PFSK-1 (cell line): ENCODE data around the gene ZPBP2.

Experiments used
- FOXP2 ChIP-seq: optimal IDR thresholded peaks from 2 replicates; pipeline ENCODE3; 2011; ENCODE audit warnings: borderline replicate concordance, control low read depth, inconsistent platforms; ENCODE audit not compliant: insufficient read depth; ENCODE audit errors: extremely low read length, extremely low read depth
- POLR2AphosphoS5 ChIP-seq: IDR thresholded peaks from 2 replicates; pipeline ENCODE4 v1.6.1; 2012; ENCODE audit warnings: low read depth, mild to moderate bottlenecking, control low read depth, low read length, moderate library complexity
- SIN3A ChIP-seq: IDR thresholded peaks from 2 replicates; pipeline ENCODE4 v1.6.1; 2012; ENCODE audit warnings: mild to moderate bottlenecking, low read length, moderate library complexity, borderline replicate concordance; ENCODE audit not compliant: insufficient read depth
- TAF1 ChIP-seq: IDR thresholded peaks from 2 replicates; pipeline ENCODE4 v1.6.1; 2012; ENCODE audit warnings: low read length, control low read depth, borderline replicate concordance; ENCODE audit not compliant: insufficient read depth
- TF ChIP-seq, protein P1 (sequence below), 2 experiments: IDR thresholded peaks; 2 replicates each; pipeline versions ENCODE4 v1.6.1 to v1.8.0; 2011 to 2012; ENCODE audit warnings: low read depth in 2 of 2, low read length in 2 of 2, control low read depth in 1 of 2, inconsistent platforms in 1 of 2, mild to moderate bottlenecking in 1 of 2, moderate library complexity in 1 of 2; ENCODE audit not compliant: insufficient read depth in 1 of 2

ZPBP2 gene

GRCh38 chr17:39852239-39852638 is 15.8 kb upstream of the ZPBP2 start:
- TF ChIP-seq POLR2AphosphoS5 (no peak), TAF1 (no peak), FOXP2 (no peak), SIN3A (no peak)
- TF ChIP-seq, protein P1, sequence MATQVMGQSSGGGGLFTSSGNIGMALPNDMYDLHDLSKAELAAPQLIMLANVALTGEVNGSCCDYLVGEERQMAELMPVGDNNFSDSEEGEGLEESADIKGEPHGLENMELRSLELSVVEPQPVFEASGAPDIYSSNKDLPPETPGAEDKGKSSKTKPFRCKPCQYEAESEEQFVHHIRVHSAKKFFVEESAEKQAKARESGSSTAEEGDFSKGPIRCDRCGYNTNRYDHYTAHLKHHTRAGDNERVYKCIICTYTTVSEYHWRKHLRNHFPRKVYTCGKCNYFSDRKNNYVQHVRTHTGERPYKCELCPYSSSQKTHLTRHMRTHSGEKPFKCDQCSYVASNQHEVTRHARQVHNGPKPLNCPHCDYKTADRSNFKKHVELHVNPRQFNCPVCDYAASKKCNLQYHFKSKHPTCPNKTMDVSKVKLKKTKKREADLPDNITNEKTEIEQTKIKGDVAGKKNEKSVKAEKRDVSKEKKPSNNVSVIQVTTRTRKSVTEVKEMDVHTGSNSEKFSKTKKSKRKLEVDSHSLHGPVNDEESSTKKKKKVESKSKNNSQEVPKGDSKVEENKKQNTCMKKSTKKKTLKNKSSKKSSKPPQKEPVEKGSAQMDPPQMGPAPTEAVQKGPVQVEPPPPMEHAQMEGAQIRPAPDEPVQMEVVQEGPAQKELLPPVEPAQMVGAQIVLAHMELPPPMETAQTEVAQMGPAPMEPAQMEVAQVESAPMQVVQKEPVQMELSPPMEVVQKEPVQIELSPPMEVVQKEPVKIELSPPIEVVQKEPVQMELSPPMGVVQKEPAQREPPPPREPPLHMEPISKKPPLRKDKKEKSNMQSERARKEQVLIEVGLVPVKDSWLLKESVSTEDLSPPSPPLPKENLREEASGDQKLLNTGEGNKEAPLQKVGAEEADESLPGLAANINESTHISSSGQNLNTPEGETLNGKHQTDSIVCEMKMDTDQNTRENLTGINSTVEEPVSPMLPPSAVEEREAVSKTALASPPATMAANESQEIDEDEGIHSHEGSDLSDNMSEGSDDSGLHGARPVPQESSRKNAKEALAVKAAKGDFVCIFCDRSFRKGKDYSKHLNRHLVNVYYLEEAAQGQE (IDR thresholded peaks at IDR 0.05; ENCODE audit: insufficient read depth in 1 of 2, low read depth in 2 of 2, low read length in 2 of 2) = no peak

DNA sequence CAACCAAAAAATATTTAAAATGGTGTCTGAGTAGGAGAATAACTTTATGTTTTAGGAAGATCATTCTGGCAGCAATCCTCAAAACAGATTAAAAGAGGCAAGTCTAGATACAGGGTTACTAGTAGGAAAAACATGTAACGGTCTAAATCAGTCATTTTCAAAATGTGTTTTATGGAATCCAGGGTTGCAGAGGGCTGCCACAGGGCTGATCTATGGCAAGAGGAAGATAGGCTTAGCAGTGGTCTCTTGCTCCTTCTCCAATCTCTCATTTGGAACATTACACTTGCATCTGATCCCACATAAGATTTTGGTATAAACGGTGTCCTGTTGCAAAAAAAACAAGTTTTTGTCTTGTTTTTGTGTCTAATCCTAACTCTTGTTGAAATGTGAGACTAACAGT is 13.1 kb upstream of the ZPBP2 start:
- TF ChIP-seq POLR2AphosphoS5 = no peak
- no peak for TF ChIP-seq FOXP2
- TF ChIP-seq SIN3A = no peak
- no peak for TF ChIP-seq TAF1
- TF ChIP-seq, protein P1 (IDR thresholded peaks at IDR 0.05; ENCODE audit: insufficient read depth in 1 of 2, low read depth in 2 of 2, low read length in 2 of 2) = no peak

DNA sequence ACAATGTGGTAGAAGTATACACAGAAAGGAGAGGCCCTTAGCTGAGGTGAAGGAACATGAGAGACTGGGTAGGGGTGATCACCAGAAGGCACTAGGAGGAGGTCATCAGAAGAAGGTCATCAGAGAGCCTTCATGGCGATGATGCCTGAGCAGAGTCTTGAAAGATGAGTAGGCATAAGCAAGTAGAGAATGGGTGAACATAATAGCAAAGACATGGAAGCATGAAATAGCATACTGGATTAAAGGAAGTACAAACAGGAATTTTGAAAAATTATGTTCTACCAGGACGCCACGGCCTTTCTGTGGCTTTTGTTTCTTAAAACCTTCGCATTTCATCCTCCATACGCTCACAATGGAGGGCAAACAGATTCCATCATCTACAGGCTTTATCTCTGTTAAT is 6.8 kb upstream of the ZPBP2 start:
- TF ChIP-seq POLR2AphosphoS5 (no peak), FOXP2 (no peak)

DNA sequence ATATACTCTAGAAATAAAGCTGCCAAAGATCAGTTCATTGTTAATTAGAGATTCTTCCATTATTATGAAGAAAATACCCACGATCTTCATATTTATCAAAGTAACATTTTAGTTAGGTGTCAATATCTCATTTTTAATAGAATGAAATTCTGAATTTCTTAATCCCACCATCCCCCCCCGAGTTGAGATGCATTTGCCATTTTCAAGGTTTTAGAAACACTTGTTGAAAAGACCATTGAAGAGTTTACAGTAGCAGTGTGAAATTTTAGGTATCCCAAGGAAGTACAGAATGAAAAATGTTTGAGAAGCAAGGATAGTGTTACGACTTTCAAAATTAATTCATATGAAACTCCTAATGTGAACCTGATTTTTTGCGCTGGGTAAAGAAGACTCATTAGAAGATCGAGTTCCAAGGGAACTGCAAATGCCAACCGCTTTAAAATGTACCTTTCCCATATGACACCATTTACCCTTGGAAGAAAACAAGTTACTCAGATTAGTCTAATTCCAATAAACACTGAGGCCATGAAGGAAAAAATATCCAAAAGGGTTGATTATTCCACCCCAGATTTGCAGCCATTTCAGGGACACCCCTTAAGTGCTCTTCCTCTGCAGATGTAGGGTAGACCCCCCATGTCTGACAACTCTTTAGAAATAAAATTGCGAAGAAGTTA is 4.6 kb upstream of the ZPBP2 start:
- TF ChIP-seq POLR2AphosphoS5 (no peak), TAF1 (no peak), FOXP2 (no peak)
- TF ChIP-seq, protein P1 (IDR thresholded peaks at IDR 0.05; ENCODE audit: insufficient read depth in 1 of 2, low read depth in 2 of 2, low read length in 2 of 2) = no peak

DNA sequence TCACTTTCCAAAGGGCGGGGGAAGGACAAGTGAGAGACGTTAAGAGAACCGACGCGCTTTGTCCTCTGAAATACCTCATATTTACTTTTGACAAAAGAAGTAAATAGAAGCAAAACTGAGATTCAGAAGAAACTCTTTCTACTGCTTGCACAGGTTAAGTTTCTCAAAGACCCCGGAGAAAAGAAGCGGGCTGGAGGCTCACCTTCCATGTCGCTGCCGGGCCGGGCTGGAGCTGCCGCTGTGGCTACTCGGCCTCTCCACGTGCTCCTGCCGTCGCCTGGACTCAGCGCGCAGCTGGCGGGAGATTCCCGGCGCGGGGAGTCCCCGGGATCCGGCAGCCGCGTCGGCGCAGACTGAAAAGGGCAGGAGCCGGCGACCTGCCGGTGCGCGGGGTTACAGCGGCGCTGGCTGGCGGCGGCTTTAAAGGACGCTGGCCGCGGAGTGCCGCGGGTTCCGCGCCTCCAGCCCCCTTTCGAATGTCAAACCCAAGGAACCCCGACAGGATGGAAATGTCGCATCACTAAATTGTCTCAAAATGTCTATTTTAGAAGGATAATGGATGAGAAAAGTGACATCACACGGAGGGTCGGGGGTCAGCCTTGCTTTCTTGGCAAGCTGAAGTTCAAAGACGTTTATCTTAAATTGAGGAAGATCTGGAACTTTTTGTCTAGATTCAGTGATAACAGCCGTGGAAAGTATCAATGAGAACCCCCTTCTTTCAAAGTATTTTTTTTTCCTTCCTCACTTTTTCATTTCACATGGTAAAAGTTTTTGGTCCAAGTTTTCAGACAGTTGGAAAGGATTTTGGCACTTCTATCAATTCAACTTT is 3.9 kb upstream of the ZPBP2 start, which contains the start of gene IKZF3:
TSS of gene IKZF3 (minus strand) at position 395 of the 829 bp plus-strand sequence. CDS start at position 209, 186 bp downstream.
- TF ChIP-seq SIN3A (no peak), TAF1 (no peak), FOXP2 (no peak), POLR2AphosphoS5 (no peak)
- TF ChIP-seq, protein P1 (IDR thresholded peaks at IDR 0.05; ENCODE audit: insufficient read depth in 1 of 2, low read depth in 2 of 2, low read length in 2 of 2) = no peak
